Neural cell (in vitro differentiated cells): ENCODE measurements around the gene TIAL1. TPM values are rescaled to one million over a fixed set of nuclear protein-coding genes. Genes with fewer than 3 reads are reported as not detected.

Source experiments
- H2AFZ ChIP-seq: fragments of 200-600, 300-800 bp; sonication (generic), shearing (Covaris generic); 2 replicates; pipeline ENCODE4 v1.6.0; 2014; ENCODE audit warnings: low read depth, mild to moderate bottlenecking, antibody characterized with exemption, low read length, moderate library complexity
- H3F3A ChIP-seq: fragments of 200-600 bp; shearing (Covaris generic); 2 replicates; pipeline ENCODE4 v1.6.1; 2016; ENCODE audit warnings: mild to moderate bottlenecking, moderate library complexity, mixed read lengths, antibody characterized with exemption, low read length; ENCODE audit not compliant: insufficient read depth, poor library complexity, severe bottlenecking
- H3K27ac ChIP-seq: fragments of 200-600, 300-800 bp; sonication (generic), shearing (Covaris generic); 2 replicates; pipeline ENCODE4 v1.5.1; 2014; ENCODE audit warnings: mild to moderate bottlenecking, low read length, moderate library complexity
- H3K27me3 ChIP-seq: fragments of 300-800, 200-600 bp; sonication (generic), shearing (Covaris generic); 2 replicates; pipeline ENCODE4 v1.6.0; 2014; ENCODE audit warnings: mild to moderate bottlenecking, low read depth, low read length, moderate library complexity; ENCODE audit not compliant: insufficient read depth
- H3K36me3 ChIP-seq: fragments of 300-800, 200-600 bp; sonication (generic), shearing (Covaris generic); 2 replicates; pipeline ENCODE4 v1.5.1; 2014; ENCODE audit warnings: mild to moderate bottlenecking, antibody characterized with exemption, low read length, moderate library complexity; ENCODE audit not compliant: insufficient read depth
- H3K4me2 ChIP-seq: fragments of 300-800, 200-600 bp; sonication (generic), shearing (Covaris generic); 2 replicates; pipeline ENCODE4 v1.6.0; 2014; ENCODE audit warnings: mild to moderate bottlenecking, low read length
- H3K4me3 ChIP-seq: fragments of 300-800, 200-600 bp; sonication (generic), shearing (Covaris generic); 2 replicates; pipeline ENCODE4 v1.5.1; 2014; ENCODE audit warnings: mild to moderate bottlenecking, low read length, moderate library complexity
- H3K79me2 ChIP-seq: fragments of 200-600 bp; shearing (Covaris generic); replicated peaks from 2 replicates; pipeline ENCODE4 v1.6.0; 2014; ENCODE audit warnings: mild to moderate bottlenecking, low read length, moderate library complexity; ENCODE audit not compliant: insufficient read depth
- H3K9ac ChIP-seq: fragments of 300-800, 200-600 bp; sonication (generic), shearing (Covaris generic); 2 replicates; pipeline ENCODE4 v1.6.1; 2016; ENCODE audit warnings: mild to moderate bottlenecking, low read length, mixed read lengths
- H3K9me2 ChIP-seq: fragments of 200-600 bp; shearing (Covaris generic); 2 replicates; pipeline ENCODE4 v1.6.1; 2016; ENCODE audit warnings: mild to moderate bottlenecking, low read length, mixed read lengths; ENCODE audit not compliant: insufficient read depth
- H3K9me3 ChIP-seq: fragments of 200-600, 300-800 bp; sonication (generic), shearing (Covaris generic); 2 replicates; pipeline ENCODE4 v1.6.1; 2016; ENCODE audit warnings: mild to moderate bottlenecking, mixed run types, low read length, moderate library complexity, mixed read lengths
- H4K20me1 ChIP-seq: fragments of 200-600 bp; shearing (Covaris generic); 2 replicates; pipeline ENCODE4 v1.6.1; 2016; ENCODE audit warnings: mild to moderate bottlenecking, mixed run types; ENCODE audit not compliant: insufficient read depth
- EP300 ChIP-seq: fragments of 450-650 bp; conservative IDR thresholded peaks from 2 replicates; pipeline ENCODE4 v1.6.1; 2014; ENCODE audit warnings: antibody characterized with exemption, mild to moderate bottlenecking, moderate library complexity; ENCODE audit not compliant: poor library complexity, severe bottlenecking
- EZH2 ChIP-seq: fragments of 200-600, 300-800 bp; shearing (Covaris generic), sonication (generic); IDR thresholded peaks from 2 replicates; pipeline ENCODE4 v1.6.1; 2014; ENCODE audit warnings: antibody characterized with exemption, low read length, borderline replicate concordance, mild to moderate bottlenecking; ENCODE audit not compliant: insufficient read depth, poor library complexity, severe bottlenecking
- MXI1 ChIP-seq: fragments of 450-650 bp; conservative IDR thresholded peaks from 2 replicates; pipeline ENCODE4 v1.6.1; 2014; ENCODE audit warnings: antibody characterized with exemption, mild to moderate bottlenecking; ENCODE audit not compliant: poor library complexity, severe bottlenecking
- POLR2AphosphoS5 ChIP-seq: IDR thresholded peaks from 2 replicates; pipeline ENCODE4 v1.6.1; 2012
- RAD21 ChIP-seq: fragments of 450-650 bp; conservative IDR thresholded peaks from 2 replicates; pipeline ENCODE4 v1.6.1; 2014; ENCODE audit warnings: antibody characterized with exemption, mild to moderate bottlenecking, moderate library complexity
- SMC3 ChIP-seq: fragments of 450-650 bp; conservative IDR thresholded peaks from 2 replicates; pipeline ENCODE4 v1.6.1; 2014; ENCODE audit warnings: antibody characterized with exemption, mild to moderate bottlenecking, moderate library complexity; ENCODE audit not compliant: poor library complexity
- TAF1 ChIP-seq: IDR thresholded peaks from 2 replicates; pipeline ENCODE4 v1.6.1; 2012; ENCODE audit warnings: low read depth
- polyA plus RNA-seq: library from polyadenylated mRNA; depleted of rRNA; stranded (reverse); fragments of >200 nt; gene quantifications from 2 replicates; pipeline ENCODE4 v1.2.3, GENCODE V29; 2014
- TF ChIP-seq, protein P1 (sequence below): IDR thresholded peaks from 2 replicates; pipeline ENCODE4 v1.6.1; 2012; ENCODE audit warnings: borderline replicate concordance
- TF ChIP-seq, protein P2 (sequence below): fragments of 450-650 bp; IDR thresholded peaks from 2 replicates; pipeline ENCODE4 v1.5.1; 2014; ENCODE audit warnings: antibody characterized with exemption, mild to moderate bottlenecking, moderate library complexity; ENCODE audit not compliant: poor library complexity, severe bottlenecking

The TIAL1 gene
- polyA plus RNA-seq, 1 donor from 2014 or later = 85.1 TPM

DNA sequence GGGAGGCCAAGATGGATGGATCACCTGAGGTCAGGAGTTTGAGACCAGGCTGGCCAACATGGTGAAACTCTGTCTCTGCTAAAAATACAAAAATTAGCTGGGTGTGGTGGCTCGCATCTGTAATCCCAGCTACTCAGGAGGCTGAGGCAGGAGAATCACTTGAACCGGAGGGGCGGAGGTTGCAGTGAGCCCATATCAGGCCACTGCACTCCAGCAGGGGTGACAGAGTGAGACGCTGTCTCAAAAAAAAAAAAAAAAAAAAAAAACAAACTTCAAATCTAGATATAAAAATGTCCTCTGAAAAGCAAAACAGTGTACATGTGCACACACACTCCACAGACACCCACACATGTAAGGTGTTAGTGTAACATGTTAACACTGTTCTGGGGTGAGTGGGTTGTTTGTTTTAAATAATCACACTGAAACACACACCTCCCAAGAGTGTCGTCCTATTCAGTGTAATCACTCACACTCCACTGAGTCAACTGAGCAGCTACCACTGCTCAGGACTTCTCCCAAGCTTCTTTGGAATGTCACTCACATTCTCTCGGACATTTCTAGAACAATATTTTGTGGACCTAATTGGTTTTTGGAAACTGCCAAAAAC is 41.5 kb downstream of the TIAL1 start:
- H3K9me3 ChIP-seq = no peaks in the 10 kb centered on the region
- no peaks in the 10 kb centered on the region for H3K79me2 ChIP-seq
- H3K27me3 ChIP-seq = no peaks in the 10 kb centered on the region
- no peaks in the 10 kb centered on the region for H4K20me1 ChIP-seq
- H3K4me2 ChIP-seq = no peak overlapping the region
- no peaks in the 10 kb centered on the region for H3K36me3 ChIP-seq
- H3K9ac ChIP-seq = no peak overlapping the region
- H3K4me3 ChIP-seq = no peak overlapping the region
- H3F3A ChIP-seq = no peaks in the 10 kb centered on the region
- no peak overlapping the region for H2AFZ ChIP-seq
- H3K9me2 ChIP-seq = no peaks in the 10 kb centered on the region
- TF ChIP-seq, protein P1, sequence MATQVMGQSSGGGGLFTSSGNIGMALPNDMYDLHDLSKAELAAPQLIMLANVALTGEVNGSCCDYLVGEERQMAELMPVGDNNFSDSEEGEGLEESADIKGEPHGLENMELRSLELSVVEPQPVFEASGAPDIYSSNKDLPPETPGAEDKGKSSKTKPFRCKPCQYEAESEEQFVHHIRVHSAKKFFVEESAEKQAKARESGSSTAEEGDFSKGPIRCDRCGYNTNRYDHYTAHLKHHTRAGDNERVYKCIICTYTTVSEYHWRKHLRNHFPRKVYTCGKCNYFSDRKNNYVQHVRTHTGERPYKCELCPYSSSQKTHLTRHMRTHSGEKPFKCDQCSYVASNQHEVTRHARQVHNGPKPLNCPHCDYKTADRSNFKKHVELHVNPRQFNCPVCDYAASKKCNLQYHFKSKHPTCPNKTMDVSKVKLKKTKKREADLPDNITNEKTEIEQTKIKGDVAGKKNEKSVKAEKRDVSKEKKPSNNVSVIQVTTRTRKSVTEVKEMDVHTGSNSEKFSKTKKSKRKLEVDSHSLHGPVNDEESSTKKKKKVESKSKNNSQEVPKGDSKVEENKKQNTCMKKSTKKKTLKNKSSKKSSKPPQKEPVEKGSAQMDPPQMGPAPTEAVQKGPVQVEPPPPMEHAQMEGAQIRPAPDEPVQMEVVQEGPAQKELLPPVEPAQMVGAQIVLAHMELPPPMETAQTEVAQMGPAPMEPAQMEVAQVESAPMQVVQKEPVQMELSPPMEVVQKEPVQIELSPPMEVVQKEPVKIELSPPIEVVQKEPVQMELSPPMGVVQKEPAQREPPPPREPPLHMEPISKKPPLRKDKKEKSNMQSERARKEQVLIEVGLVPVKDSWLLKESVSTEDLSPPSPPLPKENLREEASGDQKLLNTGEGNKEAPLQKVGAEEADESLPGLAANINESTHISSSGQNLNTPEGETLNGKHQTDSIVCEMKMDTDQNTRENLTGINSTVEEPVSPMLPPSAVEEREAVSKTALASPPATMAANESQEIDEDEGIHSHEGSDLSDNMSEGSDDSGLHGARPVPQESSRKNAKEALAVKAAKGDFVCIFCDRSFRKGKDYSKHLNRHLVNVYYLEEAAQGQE = no peak
- TF ChIP-seq EP300 = no peak
- TF ChIP-seq, protein P2, sequence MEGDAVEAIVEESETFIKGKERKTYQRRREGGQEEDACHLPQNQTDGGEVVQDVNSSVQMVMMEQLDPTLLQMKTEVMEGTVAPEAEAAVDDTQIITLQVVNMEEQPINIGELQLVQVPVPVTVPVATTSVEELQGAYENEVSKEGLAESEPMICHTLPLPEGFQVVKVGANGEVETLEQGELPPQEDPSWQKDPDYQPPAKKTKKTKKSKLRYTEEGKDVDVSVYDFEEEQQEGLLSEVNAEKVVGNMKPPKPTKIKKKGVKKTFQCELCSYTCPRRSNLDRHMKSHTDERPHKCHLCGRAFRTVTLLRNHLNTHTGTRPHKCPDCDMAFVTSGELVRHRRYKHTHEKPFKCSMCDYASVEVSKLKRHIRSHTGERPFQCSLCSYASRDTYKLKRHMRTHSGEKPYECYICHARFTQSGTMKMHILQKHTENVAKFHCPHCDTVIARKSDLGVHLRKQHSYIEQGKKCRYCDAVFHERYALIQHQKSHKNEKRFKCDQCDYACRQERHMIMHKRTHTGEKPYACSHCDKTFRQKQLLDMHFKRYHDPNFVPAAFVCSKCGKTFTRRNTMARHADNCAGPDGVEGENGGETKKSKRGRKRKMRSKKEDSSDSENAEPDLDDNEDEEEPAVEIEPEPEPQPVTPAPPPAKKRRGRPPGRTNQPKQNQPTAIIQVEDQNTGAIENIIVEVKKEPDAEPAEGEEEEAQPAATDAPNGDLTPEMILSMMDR = no peak
- TF ChIP-seq EZH2 = no peak
- TF ChIP-seq MXI1 = no peak
- TF ChIP-seq TAF1 = no peak
- no peak for TF ChIP-seq RAD21
- no peak for TF ChIP-seq POLR2AphosphoS5
- no peak overlapping the region for H3K27ac ChIP-seq

DNA sequence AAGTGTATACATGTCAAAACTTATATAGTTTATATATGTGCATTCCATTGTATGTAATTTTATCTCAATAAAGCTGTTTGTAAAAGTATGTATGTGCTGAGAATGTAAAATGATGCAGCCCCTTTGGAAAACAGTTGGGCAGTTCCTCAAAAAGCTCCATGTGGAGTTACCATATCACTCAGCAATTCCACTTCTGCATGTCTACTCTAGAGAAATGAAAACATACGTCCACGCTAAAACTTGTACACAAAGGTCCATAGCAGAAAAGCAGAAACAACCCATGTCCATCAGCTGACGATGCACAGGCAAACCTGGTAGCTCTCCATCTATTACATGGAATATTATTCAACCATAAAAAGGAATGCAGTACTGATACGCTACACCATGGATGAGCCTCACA is 45.9 kb downstream of the TIAL1 start:
- no peaks in the 10 kb centered on the region for H4K20me1 ChIP-seq
- H2AFZ ChIP-seq = no peak overlapping the region
- no peak overlapping the region for H3K27ac ChIP-seq
- no peaks in the 10 kb centered on the region for H3K79me2 ChIP-seq
- H3K36me3 ChIP-seq = no peaks in the 10 kb centered on the region
- H3K9ac ChIP-seq = no peak overlapping the region
- H3F3A ChIP-seq = no peaks in the 10 kb centered on the region
- no peak for TF ChIP-seq TAF1
- TF ChIP-seq MXI1 = no peak
- TF ChIP-seq SMC3 = no peak
- TF ChIP-seq POLR2AphosphoS5 = no peak
- no peak for TF ChIP-seq RAD21
- TF ChIP-seq, protein P2 = no peak
- no peak for TF ChIP-seq EP300
- TF ChIP-seq EZH2 = no peak
- TF ChIP-seq, protein P1 = no peak
- no peaks in the 10 kb centered on the region for H3K9me3 ChIP-seq
- no peak overlapping the region for H3K4me2 ChIP-seq
- H3K27me3 ChIP-seq = no peaks in the 10 kb centered on the region
- no peak overlapping the region for H3K4me3 ChIP-seq
- no peaks in the 10 kb centered on the region for H3K9me2 ChIP-seq
